Fibroblast of mammary gland (primary cell): Measurements from ENCODE around the gene ATP13A4.

Experiments
- DNase-seq: peaks from one replicate; pipeline ENCODE4 v3.0.0-alpha.2; 2010; ENCODE audit warnings: low read depth
- H3K4me3 ChIP-seq: 2 replicates; pipeline ENCODE4 v1.5.1; 2011; ENCODE audit warnings: low read depth, mild to moderate bottlenecking, low read length, moderate library complexity; ENCODE audit not compliant: control insufficient read depth
- TF ChIP-seq, protein P1 (sequence below): conservative IDR thresholded peaks from 2 replicates; pipeline ENCODE4 v1.5.1; 2011; ENCODE audit warnings: low read depth, low read length, inconsistent platforms; ENCODE audit not compliant: control insufficient read depth, insufficient read depth

Gene ATP13A4

GRCh38 chr3:193490580-193490979 lies 64.1 kb downstream of the ATP13A4 start:
- H3K4me3 ChIP-seq, result no peak overlapping the region
- DNase-seq, result no peak
- TF ChIP-seq, protein P1, sequence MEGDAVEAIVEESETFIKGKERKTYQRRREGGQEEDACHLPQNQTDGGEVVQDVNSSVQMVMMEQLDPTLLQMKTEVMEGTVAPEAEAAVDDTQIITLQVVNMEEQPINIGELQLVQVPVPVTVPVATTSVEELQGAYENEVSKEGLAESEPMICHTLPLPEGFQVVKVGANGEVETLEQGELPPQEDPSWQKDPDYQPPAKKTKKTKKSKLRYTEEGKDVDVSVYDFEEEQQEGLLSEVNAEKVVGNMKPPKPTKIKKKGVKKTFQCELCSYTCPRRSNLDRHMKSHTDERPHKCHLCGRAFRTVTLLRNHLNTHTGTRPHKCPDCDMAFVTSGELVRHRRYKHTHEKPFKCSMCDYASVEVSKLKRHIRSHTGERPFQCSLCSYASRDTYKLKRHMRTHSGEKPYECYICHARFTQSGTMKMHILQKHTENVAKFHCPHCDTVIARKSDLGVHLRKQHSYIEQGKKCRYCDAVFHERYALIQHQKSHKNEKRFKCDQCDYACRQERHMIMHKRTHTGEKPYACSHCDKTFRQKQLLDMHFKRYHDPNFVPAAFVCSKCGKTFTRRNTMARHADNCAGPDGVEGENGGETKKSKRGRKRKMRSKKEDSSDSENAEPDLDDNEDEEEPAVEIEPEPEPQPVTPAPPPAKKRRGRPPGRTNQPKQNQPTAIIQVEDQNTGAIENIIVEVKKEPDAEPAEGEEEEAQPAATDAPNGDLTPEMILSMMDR, result no peak

DNA sequence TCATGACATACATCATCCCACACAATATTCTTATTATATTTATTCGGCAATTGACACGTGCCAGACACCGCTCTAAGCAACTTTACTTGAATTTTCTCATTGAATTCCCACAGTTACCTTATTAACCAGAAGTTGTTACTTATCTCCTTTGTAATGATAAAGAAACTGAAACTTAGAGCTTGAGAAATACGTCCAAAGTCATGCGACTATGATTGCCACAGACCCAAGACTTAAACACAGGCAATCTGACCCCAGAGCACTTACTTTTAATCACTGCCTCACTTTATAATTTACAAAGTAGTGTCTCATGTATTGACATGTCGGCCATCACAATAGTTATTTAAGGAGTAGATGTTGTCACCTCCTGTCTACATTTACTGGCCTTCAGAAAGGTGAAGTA lies 64.7 kb downstream of the ATP13A4 start:
- TF ChIP-seq, protein P1, result no peak
- no peak for DNase-seq
- no peak overlapping the region for H3K4me3 ChIP-seq

DNA sequence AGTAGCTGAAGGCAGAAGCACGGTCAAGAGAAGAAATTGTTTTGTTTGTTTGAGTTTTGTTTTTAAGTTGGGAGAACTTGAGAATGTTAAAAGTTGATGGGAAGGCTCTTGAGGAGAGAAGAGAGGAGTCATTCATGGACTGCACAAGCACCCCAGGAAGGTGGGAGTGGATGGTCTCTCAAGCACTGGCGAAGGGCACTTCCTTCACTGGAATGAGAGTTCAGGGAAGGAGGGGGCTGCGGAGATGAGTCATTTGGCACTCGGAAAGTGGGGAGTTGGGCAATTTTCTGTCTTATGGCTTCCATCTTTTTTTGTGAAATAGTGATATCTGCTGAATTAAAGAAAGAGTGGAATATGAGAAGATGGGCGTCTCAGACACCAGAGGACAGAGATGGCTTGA lies 66.0 kb downstream of the ATP13A4 start:
- no peak for DNase-seq
- TF ChIP-seq, protein P1, result no peak
- H3K4me3 ChIP-seq, result no peak overlapping the region

GRCh38 chr3:193483988-193484539 lies 70.6 kb downstream of the ATP13A4 start:
- H3K4me3 ChIP-seq, result no peak overlapping the region
- no peak for DNase-seq
- TF ChIP-seq, protein P1, result no peak

GRCh38 chr3:193481436-193481835 lies 73.3 kb downstream of the ATP13A4 start:
- DNase-seq, result no peak
- TF ChIP-seq, protein P1, result no peak
- H3K4me3 ChIP-seq, result no peak overlapping the region

- no peak overlapping the region for H3K4me3 ChIP-seq
- no peak for DNase-seq
- TF ChIP-seq, protein P1, result no peak
Observed at GRCh38 chr3:193474446-193474845, 80.2 kb downstream of the ATP13A4 start.

DNA sequence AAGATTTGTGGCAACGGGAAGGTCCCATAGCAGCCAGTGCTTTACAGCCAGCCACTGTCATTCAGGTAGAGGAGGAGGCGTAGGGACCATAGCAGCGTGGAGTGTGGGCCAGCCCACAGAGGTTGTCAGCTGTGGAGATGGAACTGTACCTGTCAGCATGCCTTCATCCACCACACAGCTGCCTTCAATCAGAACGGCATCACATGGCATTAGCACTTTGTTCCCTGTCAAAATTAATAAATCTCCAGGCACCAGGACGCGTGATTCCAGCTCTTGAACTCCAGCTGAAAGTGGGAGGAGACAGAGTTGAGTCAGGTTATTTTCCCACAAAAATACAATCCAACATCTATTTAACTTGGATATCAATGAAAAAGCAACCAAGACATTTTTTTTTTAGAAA lies 84.0 kb downstream of the ATP13A4 start:
- H3K4me3 ChIP-seq, result no peak overlapping the region
- no peak for DNase-seq
- TF ChIP-seq, protein P1, result no peak
